Common myeloid progenitor, CD34-positive (primary cell): Measurements from ENCODE around the gene PIP4K2A.
A peak's percentile ranks its signal among the peaks of the same experiment; 100 is the strongest.

Experiments
- CTCF ChIA-PET: fragments of 350-600 bp; sonication (Branson Sonifier 250); formaldehyde crosslinking; loops from one replicate; lab custom pipeline; 2021; ENCODE audit warnings: antibody characterized with exemption; lab: Charles Lee
- POLR2A ChIA-PET: fragments of 350-600 bp; sonication (Branson Sonifier 250); formaldehyde crosslinking; loops from one replicate; lab custom pipeline; 2021; ENCODE audit warnings: antibody characterized with exemption; lab: Charles Lee
- DNase-seq, 3 donors: peaks; one replicate each; pipeline versions ENCODE4 v3.0.0 to v3.0.0-alpha.2; 2013
- H3K27ac ChIP-seq, 2 experiments: 1 replicate in 1 of 2; 2 replicates in 1 of 2; pipeline ENCODE4 v1.7.0; 2013; ENCODE audit warnings: inconsistent platforms in 2 of 2, low read length in 2 of 2, mild to moderate bottlenecking in 2 of 2, low read depth in 1 of 2, moderate library complexity in 1 of 2; ENCODE audit not compliant: severe bottlenecking in 2 of 2, insufficient read depth in 1 of 2, poor library complexity in 1 of 2
- H3K27me3 ChIP-seq, 5 experiments: replicated peaks in 2 of 5; 1 replicate in 3 of 5; 2 replicates in 2 of 5; pipeline versions ENCODE4 v1.6.1 to v1.7.0; 2013; ENCODE audit warnings: low read length in 4 of 5, mild to moderate bottlenecking in 2 of 5, moderate library complexity in 2 of 5, inconsistent platforms in 1 of 5; ENCODE audit not compliant: insufficient read depth in 5 of 5, control insufficient read depth in 4 of 5
- H3K36me3 ChIP-seq, 4 experiments: 1 replicate in 2 of 4; 2 replicates in 2 of 4; pipeline versions ENCODE4 v1.6.1 to v1.7.0; 2013; ENCODE audit warnings: low read length in 3 of 4, control low read depth in 1 of 4, mild to moderate bottlenecking in 1 of 4; ENCODE audit not compliant: control insufficient read depth in 4 of 4, insufficient read depth in 4 of 4
- H3K4me1 ChIP-seq, 4 experiments: 1 replicate in 3 of 4; 2 replicates in 1 of 4; pipeline versions ENCODE4 v1.6.1 to v1.7.1; 2013; ENCODE audit warnings: low read length in 3 of 4, mild to moderate bottlenecking in 3 of 4, control low read depth in 1 of 4, inconsistent platforms in 1 of 4, moderate library complexity in 1 of 4; ENCODE audit not compliant: control insufficient read depth in 4 of 4, insufficient read depth in 4 of 4; ENCODE audit errors: control extremely low read depth in 1 of 4
- H3K4me3 ChIP-seq, 7 experiments: 1 replicate in 4 of 7; 2 replicates in 3 of 7; pipeline versions ENCODE4 v1.5.1 to v1.7.0; 2013; ENCODE audit warnings: mild to moderate bottlenecking in 7 of 7, low read length in 6 of 7, moderate library complexity in 6 of 7, inconsistent platforms in 2 of 7, low read depth in 2 of 7, control low read depth in 1 of 7; ENCODE audit not compliant: insufficient read depth in 4 of 7, control insufficient read depth in 1 of 7; ENCODE audit errors: extremely low read depth in 1 of 7
- H3K9me3 ChIP-seq, 5 experiments: 1 replicate in 4 of 5; 2 replicates in 1 of 5; pipeline versions ENCODE4 v1.6.1 to v1.7.1; 2013; ENCODE audit warnings: low read length in 4 of 5, mild to moderate bottlenecking in 2 of 5, inconsistent platforms in 1 of 5, low read depth in 1 of 5, moderate library complexity in 1 of 5; ENCODE audit not compliant: control insufficient read depth in 4 of 5, insufficient read depth in 2 of 5; ENCODE audit errors: control extremely low read depth in 1 of 5
- WGBS: methylation state at CpG from one replicate; pipeline ENCODE4 v1.1.5; 2013; ENCODE audit not compliant: insufficient coverage; 5-methylcytosine and 5-hydroxymethylcytosine counted together

PIP4K2A gene

DNA sequence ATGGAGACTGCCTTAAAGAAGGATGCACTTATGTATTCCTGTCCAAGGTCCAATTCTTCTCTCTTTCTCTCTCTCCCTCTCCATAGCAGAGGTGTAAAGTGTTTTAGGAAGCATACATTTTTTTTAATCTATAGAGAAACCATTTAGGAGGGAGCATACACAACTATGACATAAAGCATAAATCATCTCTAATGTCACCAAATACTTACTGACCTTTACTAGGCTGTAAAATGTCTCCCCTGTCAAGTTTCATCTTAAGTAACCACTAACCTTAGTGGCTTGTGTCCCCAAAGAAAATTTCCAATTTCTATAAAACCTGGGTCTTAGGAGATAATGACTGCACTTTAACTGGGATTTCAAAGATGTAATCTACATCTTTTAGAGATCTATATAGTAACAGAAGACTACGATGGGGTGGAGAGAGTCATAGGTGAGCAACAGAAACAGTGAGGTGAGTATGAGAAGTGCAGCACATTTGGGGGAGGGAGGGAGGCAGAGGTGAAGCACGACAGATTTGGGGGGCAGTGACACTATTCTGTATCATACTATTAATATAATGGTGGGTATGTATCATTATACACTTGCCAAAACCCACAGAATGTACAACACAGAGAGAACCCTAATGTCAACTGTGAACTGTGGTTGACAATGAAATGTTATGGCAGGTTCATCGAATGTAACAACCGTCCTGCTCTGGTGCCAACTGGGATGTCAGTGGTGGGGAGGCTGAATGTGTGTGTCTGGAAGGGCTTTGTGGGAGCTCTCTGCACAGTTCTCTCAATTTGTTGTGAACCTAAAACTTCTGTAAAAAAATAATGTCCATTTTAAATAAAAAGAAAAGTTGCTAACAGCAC is 79.5 kb downstream of the PIP4K2A start:
- H3K27ac ChIP-seq = no peak overlapping the region
- H3K27me3 ChIP-seq = no peaks in the 10 kb centered on the region
- H3K4me1 ChIP-seq = peaks cover 4 to 16% (median 13%) of the 10 kb centered on the region in 4 experiments
- H3K9me3 ChIP-seq = peaks cover 0 to 3% (median 0%) of the 10 kb centered on the region in 5 experiments
- peaks cover 0 to 20% (median 3%) of the 10 kb centered on the region in 4 experiments for H3K36me3 ChIP-seq
- 100% methylated on average over 2 of the region's 4 CpGs for WGBS
- no peak overlapping the region for H3K4me3 ChIP-seq
- DNase-seq = no peak
- ChIA-PET POLR2A (no interaction called here), CTCF (interaction anchor here (1.3 kb wide), 1 partner anchor 16 kb away, joined by 4 read pairs; no protein-coding TSS in a partner anchor)

DNA sequence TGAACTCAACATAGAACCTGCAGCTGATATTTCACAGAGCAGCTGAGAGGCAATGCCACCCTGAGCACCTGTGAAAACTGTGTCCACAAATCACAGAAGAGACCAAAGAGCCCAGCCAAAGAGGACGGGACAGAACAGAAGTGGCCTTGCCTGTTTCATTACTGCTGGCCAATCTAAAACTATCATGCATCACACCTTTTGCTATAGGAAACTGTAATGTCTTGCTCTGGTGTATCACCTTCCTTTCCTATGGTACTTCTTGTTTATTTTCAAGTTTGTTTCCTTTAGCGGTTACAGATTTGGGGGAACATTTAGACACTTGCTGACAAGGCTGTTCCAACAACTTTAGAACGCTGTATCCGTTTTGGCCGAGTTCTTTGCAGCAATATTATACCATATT is 80.3 kb downstream of the PIP4K2A start:
- no peak for DNase-seq
- Histone ChIP-seq H3K4me1 (peaks cover 4 to 22% (median 17%) of the 10 kb centered on the region in 4 experiments), H3K27me3 (no peaks in the 10 kb centered on the region), H3K9me3 (peaks cover 0 to 3% (median 0%) of the 10 kb centered on the region in 5 experiments), H3K4me3 (no peak overlapping the region), H3K36me3 (peaks cover 0 to 20% (median 3%) of the 10 kb centered on the region in 4 experiments), H3K27ac (no peak overlapping the region)
- no CpG with 5 or more reads among the region's 5 CpGs for WGBS
- CTCF ChIA-PET = no interaction called here
- POLR2A ChIA-PET = no interaction called here

- Histone ChIP-seq H3K27ac (no peak overlapping the region), H3K4me1 (peaks cover 4 to 23% (median 18%) of the 10 kb centered on the region in 4 experiments)
These were observed 80.8 kb downstream of the PIP4K2A start for GRCh38 chr10:22633528-22633927.

DNA sequence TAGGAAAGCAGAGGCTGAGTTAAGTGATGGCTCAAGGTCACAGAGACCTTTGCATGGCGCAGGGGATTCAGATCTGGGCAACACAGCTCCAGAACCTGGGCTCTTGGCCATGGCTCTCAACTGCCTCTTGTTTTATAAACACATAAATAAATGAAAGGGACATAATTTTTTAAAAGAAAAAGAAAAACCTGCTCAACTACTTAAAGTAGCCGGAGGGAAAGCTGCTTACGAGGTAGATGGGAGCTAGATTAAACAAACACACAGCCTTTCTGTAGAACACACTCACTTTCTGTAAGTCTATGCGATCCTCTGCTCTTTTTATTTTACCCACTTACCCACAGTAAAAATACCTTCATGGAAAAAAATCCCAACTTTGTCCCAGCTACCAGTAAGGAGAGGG is 81.3 kb downstream of the PIP4K2A start:
- H3K27me3 ChIP-seq = no peaks in the 10 kb centered on the region
- peaks cover 0 to 23% (median 3%) of the 10 kb centered on the region in 4 experiments for H3K36me3 ChIP-seq
- 100% methylated on average over 2 of the region's 4 CpGs for WGBS
- CTCF ChIA-PET = interaction anchor here (1.0 to 2.2 kb wide), 3 partner anchors 9 to 24 kb away, joined by 3 to 8 read pairs (median 3); no protein-coding TSS in a partner anchor
- no peak for DNase-seq
- no peak overlapping the region for H3K4me3 ChIP-seq
- POLR2A ChIA-PET = no interaction called here
- H3K4me1 ChIP-seq = peaks cover 4 to 25% (median 18%) of the 10 kb centered on the region in 4 experiments
- peaks cover 0 to 3% (median 0%) of the 10 kb centered on the region in 5 experiments for H3K9me3 ChIP-seq
- no peak overlapping the region for H3K27ac ChIP-seq

More at GRCh38 chr10:22633528-22633927, 80.8 kb downstream of the PIP4K2A start:
- Histone ChIP-seq H3K36me3 (peaks cover 0 to 23% (median 3%) of the 10 kb centered on the region in 4 experiments), H3K9me3 (peaks cover 0 to 3% (median 0%) of the 10 kb centered on the region in 5 experiments), H3K4me3 (no peak overlapping the region), H3K27me3 (no peaks in the 10 kb centered on the region)
- no peak for DNase-seq
- ChIA-PET CTCF (interaction anchor here (1.1 kb wide), 1 partner anchor 12 kb away, joined by 3 read pairs; no protein-coding TSS in a partner anchor), POLR2A (no interaction called here)
- 98% methylated on average over 9 of the region's 11 CpGs for WGBS

DNA sequence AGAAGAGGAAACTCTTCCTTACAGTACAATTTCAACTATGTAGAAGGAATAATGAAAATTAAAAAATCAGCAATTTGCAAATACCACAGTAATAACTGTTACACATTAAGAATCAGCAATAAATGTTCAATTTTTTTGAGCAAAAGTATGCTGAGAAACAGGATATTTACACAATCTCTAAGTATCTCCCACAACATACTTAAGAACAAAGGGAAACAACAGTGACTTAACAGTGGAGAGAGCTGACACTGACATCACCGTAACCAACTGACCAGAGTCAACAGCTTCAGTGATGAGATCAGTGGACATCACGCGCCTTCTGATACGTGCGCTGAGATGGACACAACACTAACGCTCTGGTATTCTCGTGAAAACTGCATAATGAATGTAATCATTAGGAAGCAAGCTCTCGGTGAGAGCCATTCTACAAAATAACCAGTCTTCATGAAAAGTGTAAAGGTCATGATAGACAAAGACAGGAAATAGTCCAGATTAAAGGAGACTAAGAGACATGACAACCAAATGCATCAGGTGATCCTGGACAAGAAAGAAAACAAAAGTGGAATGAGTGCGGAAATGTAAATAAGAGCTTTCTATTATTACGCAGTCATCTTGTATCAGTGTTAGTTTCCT is 82.6 kb downstream of the PIP4K2A start:
- 100% methylated on average over 6 of the region's 10 CpGs for WGBS
- ChIA-PET POLR2A (no interaction called here), CTCF (interaction anchor here (1.0 to 2.2 kb wide), 2 partner anchors 11 to 23 kb away, joined by 3 to 8 read pairs; no protein-coding TSS in a partner anchor)
- Histone ChIP-seq H3K27ac (peak overlapping the region in 1 of 2 experiments; percentile 84), H3K4me1 (peaks cover 4 to 34% (median 20%) of the 10 kb centered on the region in 4 experiments), H3K9me3 (peaks cover 0 to 3% (median 0%) of the 10 kb centered on the region in 5 experiments), H3K27me3 (no peaks in the 10 kb centered on the region), H3K4me3 (no peak overlapping the region), H3K36me3 (peaks cover 0 to 18% (median 3%) of the 10 kb centered on the region in 4 experiments)
- no peak for DNase-seq

DNA sequence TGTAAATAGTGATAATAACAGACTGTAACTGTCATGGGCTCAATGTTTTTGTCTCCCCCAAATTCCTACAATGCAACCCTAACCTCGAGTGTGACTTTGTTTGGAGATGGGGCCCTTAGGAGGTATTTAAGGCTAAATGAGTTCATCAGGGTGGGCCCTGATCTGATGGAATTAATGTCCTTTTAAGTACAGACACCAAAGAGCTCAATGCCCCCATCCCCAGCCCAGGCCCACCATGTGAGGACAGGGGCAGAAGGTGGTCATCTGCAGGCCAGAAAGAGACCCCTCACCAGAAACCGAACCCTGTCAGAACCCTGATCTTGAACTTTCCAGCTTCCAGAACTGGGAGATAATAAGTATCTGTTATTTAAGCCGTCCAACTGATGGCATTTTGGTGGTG is 83.2 kb downstream of the PIP4K2A start:
- no peaks in the 10 kb centered on the region for H3K27me3 ChIP-seq
- H3K4me1 ChIP-seq = peaks cover 4 to 36% (median 21%) of the 10 kb centered on the region in 4 experiments
- peaks cover 0 to 13% (median 0%) of the 10 kb centered on the region in 4 experiments for H3K36me3 ChIP-seq
- H3K27ac ChIP-seq = peak overlapping the region in 1 of 2 experiments; percentile 84
- ChIA-PET POLR2A (no interaction called here), CTCF (interaction anchor here (2.2 kb wide), 1 partner anchor 11 kb away, joined by 8 read pairs; no protein-coding TSS in a partner anchor)
- 100% methylated on average over 1 of the region's 3 CpGs for WGBS
- DNase-seq = no peak
- H3K4me3 ChIP-seq = no peak overlapping the region
- no peaks in the 10 kb centered on the region for H3K9me3 ChIP-seq
